GM12878 (cell line): ENCODE results near the gene LTB. TPM values are rescaled to one million over a fixed set of nuclear protein-coding genes. Genes with fewer than 3 reads are reported as not detected.

Source experiments
- ATAC-seq: fragments of 200-7000 bp; cut with Tn5 transposase; 3 replicates; pipeline ENCODE4 v1.9.1; 2020; ENCODE audit warnings: mild to moderate bottlenecking, moderate library complexity
- BruUV-seq: library from RNA; stranded (reverse); fragments of 400-500 nt; replicated peaks from 2 replicates; lab custom pipeline; 2021; lab: Mats Ljungman, UMichigan
- CTCF ChIA-PET: fragments of 300-600 bp; sonication (Branson Sonifier 250); formaldehyde crosslinking; extraction: SDS; loops from one replicate; lab custom pipeline; 2021; ENCODE audit warnings: inconsistent platforms; lab: Yijun Ruan, JAX
- POLR2A ChIA-PET: fragments of 350-600 bp; formaldehyde crosslinking; extraction: SDS; loops from one replicate; lab custom pipeline; 2021; ENCODE audit warnings: inconsistent platforms; lab: Charles Lee
- RAD21 ChIA-PET: fragments of 300-600 bp; sonication (Branson Sonifier 250); formaldehyde crosslinking; loops from one replicate; lab custom pipeline; 2023; ENCODE audit warnings: antibody characterized with exemption; ENCODE audit not compliant: unreplicated experiment; lab: Charles Lee
- SMC1A ChIA-PET: fragments of 300-600 bp; sonication (Branson Sonifier 250); formaldehyde crosslinking; loops from one replicate; lab custom pipeline; 2023; ENCODE audit not compliant: unreplicated experiment, uncharacterized antibody; lab: Charles Lee
- DNase-seq: peaks from one replicate; pipeline ENCODE4 v3.0.0-alpha.2; 2011; ENCODE audit warnings: low read depth, low spot score
- FAIRE-seq: peaks from 3 replicates; lab custom pipeline; 2011; peaks lifted over from hg19 to GRCh38; lab: Jason Lieb, UNC
- H2AFZ ChIP-seq: 2 replicates; pipeline ENCODE4 v1.6.0; 2011; ENCODE audit warnings: low read depth, low read length, control low read depth; ENCODE audit not compliant: control insufficient read depth
- H3K27ac ChIP-seq: 2 replicates; pipeline ENCODE4 v1.5.1; 2011; ENCODE audit warnings: control low read depth; ENCODE audit not compliant: control insufficient read depth, insufficient read depth
- H3K27me3 ChIP-seq, 2 experiments: replicated peaks in 1 of 2; 2 replicates each; pipeline versions ENCODE4 v1.6.0 to v1.6.1; 2011; ENCODE audit warnings: low read length in 1 of 2; ENCODE audit not compliant: control insufficient read depth in 2 of 2, insufficient read depth in 2 of 2
- H3K36me3 ChIP-seq, 2 experiments: 2 replicates each; pipeline ENCODE4 v1.5.1; 2011; ENCODE audit warnings: low read length in 1 of 2; ENCODE audit not compliant: control insufficient read depth in 2 of 2, insufficient read depth in 2 of 2
- H3K4me1 ChIP-seq: 2 replicates; pipeline ENCODE4 v1.6.1; 2011; ENCODE audit warnings: mild to moderate bottlenecking, low read length, moderate library complexity, mixed read lengths; ENCODE audit not compliant: control insufficient read depth, insufficient read depth
- H3K4me2 ChIP-seq: 2 replicates; pipeline ENCODE4 v1.6.0; 2011; ENCODE audit warnings: control low read depth; ENCODE audit not compliant: control insufficient read depth, insufficient read depth
- H3K4me3 ChIP-seq: fragments of 200-600 bp; sonication (generic); 2 replicates; pipeline ENCODE4 v1.5.1; 2016
- H3K79me2 ChIP-seq: 2 replicates; pipeline ENCODE4 v1.6.0; 2011; ENCODE audit warnings: low read length; ENCODE audit not compliant: control insufficient read depth, insufficient read depth
- H3K9ac ChIP-seq: 2 replicates; pipeline ENCODE4 v1.8.0; 2011; ENCODE audit warnings: low read length, control low read depth, mixed read lengths; ENCODE audit not compliant: control insufficient read depth, insufficient read depth
- H3K9me3 ChIP-seq: replicated peaks from 3 replicates; pipeline ENCODE4 v1.5.1; 2011; ENCODE audit warnings: mild to moderate bottlenecking, low read length; ENCODE audit not compliant: control insufficient read depth, insufficient read depth
- H4K20me1 ChIP-seq: 2 replicates; pipeline ENCODE4 v1.6.0; 2011; ENCODE audit not compliant: control insufficient read depth, insufficient read depth
- BCL3 ChIP-seq: IDR thresholded peaks from 2 replicates; pipeline ENCODE4 v1.6.1; 2011; ENCODE audit warnings: borderline replicate concordance, low read depth, mild to moderate bottlenecking, moderate library complexity, low read length; ENCODE audit not compliant: insufficient read depth, poor library complexity, severe bottlenecking
- CBFB ChIP-seq: IDR thresholded peaks from 2 replicates; pipeline ENCODE4 v1.6.1; 2016; ENCODE audit warnings: antibody characterized with exemption, low read depth
- CHD1 ChIP-seq: IDR thresholded peaks from 2 replicates; pipeline ENCODE4 v1.6.1; 2012; ENCODE audit warnings: low read depth, low read length, improper control_type of control experiment
- EED ChIP-seq: sonication (generic); IDR thresholded peaks from 2 replicates; pipeline ENCODE4 v1.6.1; 2016; ENCODE audit warnings: antibody characterized with exemption, low read depth
- EGR1 ChIP-seq, 2 experiments: IDR thresholded peaks; 1 replicate in 1 of 2; 2 replicates in 1 of 2; pipeline ENCODE4 v1.6.1; 2011 to 2012; ENCODE audit warnings: low read depth in 2 of 2, low read length in 2 of 2, borderline replicate concordance in 1 of 2, mild to moderate bottlenecking in 1 of 2, moderate library complexity in 1 of 2
- ESRRA ChIP-seq: IDR thresholded peaks from 2 replicates; pipeline ENCODE4 v1.6.1; 2012; ENCODE audit warnings: mild to moderate bottlenecking, low read length, improper control_type of control experiment
- IKZF1 ChIP-seq: fragments of 450-650 bp; conservative IDR thresholded peaks from 2 replicates; pipeline ENCODE4 v1.6.1; 2017; ENCODE audit warnings: antibody characterized with exemption, mild to moderate bottlenecking
- MEF2B ChIP-seq: fragments of 450-650 bp; IDR thresholded peaks from 2 replicates; pipeline ENCODE4 v1.6.1; 2018; ENCODE audit warnings: mild to moderate bottlenecking, moderate library complexity; ENCODE audit not compliant: partially characterized antibody, poor library complexity, severe bottlenecking
- MTA2 ChIP-seq: fragments of 450-650 bp; IDR thresholded peaks from 2 replicates; pipeline ENCODE4 v1.6.1; 2016; ENCODE audit warnings: low read depth, mild to moderate bottlenecking, moderate library complexity
- NR2C1 ChIP-seq: fragments of 450-650 bp; IDR thresholded peaks from 2 replicates; pipeline ENCODE4 v1.6.1; 2017; ENCODE audit warnings: antibody characterized with exemption, mild to moderate bottlenecking, moderate library complexity
- PAX5 ChIP-seq: IDR thresholded peaks from 2 replicates; pipeline ENCODE4 v1.6.1; 2011; ENCODE audit warnings: low read depth, low read length, borderline replicate concordance
- RCOR1 ChIP-seq: conservative IDR thresholded peaks from 2 replicates; pipeline ENCODE4 v1.6.1; 2012; ENCODE audit warnings: low read depth, low read length, improper control_type of control experiment
- SRF ChIP-seq, 2 experiments: IDR thresholded peaks; 2 replicates each; pipeline ENCODE4 v1.6.1; 2011; ENCODE audit warnings: low read depth in 2 of 2, low read length in 2 of 2, mild to moderate bottlenecking in 1 of 2, moderate library complexity in 1 of 2
- TBL1XR1 ChIP-seq: IDR thresholded peaks from 2 replicates; pipeline ENCODE4 v1.6.1; 2012; ENCODE audit warnings: low read depth, low read length, improper control_type of control experiment
- USF1 ChIP-seq: IDR thresholded peaks from 2 replicates; pipeline ENCODE4 v1.6.1; 2011; ENCODE audit warnings: borderline replicate concordance, low read depth, mild to moderate bottlenecking, moderate library complexity, mixed read lengths, low read length; ENCODE audit not compliant: insufficient read depth; ENCODE audit errors: extremely low read length
- USF2 ChIP-seq: IDR thresholded peaks from 2 replicates; pipeline ENCODE4 v1.6.1; 2011; ENCODE audit warnings: low read depth, low read length, improper control_type of control experiment, borderline replicate concordance
- ZNF207 ChIP-seq: fragments of 450-650 bp; IDR thresholded peaks from 2 replicates; pipeline ENCODE4 v1.6.1; 2014; ENCODE audit warnings: antibody characterized with exemption, mild to moderate bottlenecking, borderline replicate concordance
- ZZZ3 ChIP-seq: IDR thresholded peaks from 2 replicates; pipeline ENCODE4 v1.6.1; 2011; ENCODE audit warnings: low read depth; ENCODE audit not compliant: control insufficient read depth, insufficient read length
- WGBS: methylation state at CpG from one replicate; pipeline ENCODE4 v1.1.6; 2016; ENCODE audit warnings: low lambda C conversion rate; ENCODE audit not compliant: insufficient replicate concordance, insufficient coverage; ENCODE audit errors: missing lambda C conversion rate; 5-methylcytosine and 5-hydroxymethylcytosine counted together
- in situ Hi-C: fragments of 300-500 bp; cut with MboI; formaldehyde crosslinking; loops from 9 replicates; pipeline ENCODE4 v1.14.3; 2018; ENCODE audit warnings: mixed read lengths
- intact Hi-C: fragments of 100-400 bp; cut with micrococcal nuclease; formaldehyde crosslinking; loops from one replicate; pipeline ENCODE4 v1.14.2; 2022; ENCODE audit not compliant: unreplicated experiment
- polyA plus RNA-seq, 11 experiments: library from polyadenylated mRNA; depleted of rRNA in 4 of 11; unstranded in 6 of 11; stranded (reverse) in 5 of 11; fragments of >200 nt; fragmentation: Nextera tagmentation in 4 of 11; fragmentation: Illumina TruSeq in 1 of 11; extraction: Ambion mirVana in 4 of 11; extraction: Trizol in 1 of 11; gene quantifications; 1 replicate in 1 of 11; 2 replicates in 10 of 11; pipeline versions ENCODE4 v1.2.1 to v1.2.3, GENCODE V29; 2011 to 2016; ENCODE audit warnings: inconsistent platforms in 2 of 11, missing spikeins in 2 of 11, low read depth in 1 of 11
- total RNA-seq, 4 experiments: library from RNA; depleted of rRNA in 3 of 4; stranded (reverse); fragments of >200 nt in 3 of 4; fragmentation: Illumina TruSeq in 1 of 4; extraction: Trizol in 1 of 4; gene quantifications; 2 replicates each; pipeline versions ENCODE4 v1.2.1 to v1.2.3, GENCODE V29; 2013 to 2021

The LTB gene
- total and polyA plus RNA-seq, 10 of the 15 experiments (the other 5 are each of a cell fraction or from before 2014, with no cell fraction given) = 0.71 to 74.3 (median 20.0) TPM

- no peak for TF ChIP-seq SRF (IDR thresholded peaks at IDR 0.05; ENCODE audit: low read depth in 2 of 2, low read length in 2 of 2)
- no peak for TF ChIP-seq CHD1
- no peak for TF ChIP-seq RCOR1
- no peak for TF ChIP-seq NR2C1
- TF ChIP-seq IKZF1 = no peak
- no peak for TF ChIP-seq ZZZ3
- no peak for TF ChIP-seq EGR1 (IDR thresholded peaks at IDR 0.05; ENCODE audit: borderline replicate concordance in 1 of 2, low read depth in 2 of 2, low read length in 2 of 2)
These were observed 12.2 kb downstream of the LTB start (continued) for GRCh38 chr6:31569861-31570536.

GRCh38 chr6:31568537-31568961, 13.7 kb downstream of the LTB start:
- Histone ChIP-seq H3K4me1 (peaks cover 64% of the 10 kb centered on the region), H3K36me3 (no peaks in the 10 kb centered on the region), H3K27me3 (no peaks in the 10 kb centered on the region), H3K79me2 (peaks cover 27% of the 10 kb centered on the region), H2AFZ (no peak overlapping the region), H3K9me3 (no peaks in the 10 kb centered on the region), H3K9ac (peak overlapping the region; percentile 52; the same call in 1 of the 2 replicates), H3K4me3 (peak overlapping the region; percentile 41; the same call in 1 of the 2 replicates), H3K4me2 (peak overlapping the region; percentile 82), H3K27ac (peak overlapping the region; percentile 90), H4K20me1 (no peaks in the 10 kb centered on the region)
- RAD21 ChIA-PET = interaction anchor here (0.9 to 5.5 kb wide), 9 partner anchors 8 to 294 kb away, joined by 3 to 62 read pairs (median 7); partner anchors contain the start of genes LTB and NEU1
- POLR2A ChIA-PET = interaction anchor here (0.5 to 15.1 kb wide), 12 partner anchors 8 to 267 kb away, joined by 3 to 222 read pairs (median 6); partner anchors contain the start of genes ATP6V1G2, LST1, LTB and NCR3
- SMC1A ChIA-PET = interaction anchor here (1.0 to 45.5 kb wide), 4 partner anchors 14 to 76 kb away, joined by 3 to 1989 read pairs (median 996); partner anchors contain the start of genes ATP6V1G2, DDX39B, LST1 and LTA
- DNase-seq (peak; percentile 94), ATAC-seq (peak; percentile 77), FAIRE-seq (peak; percentile 96)
- intact Hi-C loops = loop anchor here (1.0 kb wide), 1 partner anchor 8 kb away; no protein-coding TSS in a partner anchor
- WGBS = 0% methylated on average over 3 of the region's 3 CpGs
- in situ Hi-C loops = loop anchor here (25.0 kb wide), 2 partner anchors 1044 to 1394 kb away; partner anchors contain the start of genes BRD2 and HLA-DMA
- CTCF ChIA-PET = interaction anchor here (3.2 to 34.8 kb wide), 3 partner anchors 10 to 19 kb away, joined by 34 to 2098 read pairs (median 38); partner anchors contain the start of genes LST1, LTB, NCR3 and TNF
- no TSS peak for BruUV-seq
- peak; percentile 70 for TF ChIP-seq USF1
- peak; percentile 81 for TF ChIP-seq MTA2
- TF ChIP-seq BCL3 = peak; percentile 89
- TF ChIP-seq MEF2B = peak; percentile 67
- TF ChIP-seq CBFB = peak; percentile 65; the same call in 1 of the 2 replicates
- TF ChIP-seq EED = peak; percentile 98
- TF ChIP-seq IKZF1 = peak; percentile 95
- peak; percentile 81 for TF ChIP-seq PAX5
- no peak for TF ChIP-seq ESRRA
- peak; percentile 61; the same call in 1 of the 2 replicates for TF ChIP-seq USF2
- peak; percentile 86 for TF ChIP-seq TBL1XR1
- no peak for TF ChIP-seq ZNF207
